ENCODE results near the gene CDH6.

- TF ChIP-seq, protein P1, sequence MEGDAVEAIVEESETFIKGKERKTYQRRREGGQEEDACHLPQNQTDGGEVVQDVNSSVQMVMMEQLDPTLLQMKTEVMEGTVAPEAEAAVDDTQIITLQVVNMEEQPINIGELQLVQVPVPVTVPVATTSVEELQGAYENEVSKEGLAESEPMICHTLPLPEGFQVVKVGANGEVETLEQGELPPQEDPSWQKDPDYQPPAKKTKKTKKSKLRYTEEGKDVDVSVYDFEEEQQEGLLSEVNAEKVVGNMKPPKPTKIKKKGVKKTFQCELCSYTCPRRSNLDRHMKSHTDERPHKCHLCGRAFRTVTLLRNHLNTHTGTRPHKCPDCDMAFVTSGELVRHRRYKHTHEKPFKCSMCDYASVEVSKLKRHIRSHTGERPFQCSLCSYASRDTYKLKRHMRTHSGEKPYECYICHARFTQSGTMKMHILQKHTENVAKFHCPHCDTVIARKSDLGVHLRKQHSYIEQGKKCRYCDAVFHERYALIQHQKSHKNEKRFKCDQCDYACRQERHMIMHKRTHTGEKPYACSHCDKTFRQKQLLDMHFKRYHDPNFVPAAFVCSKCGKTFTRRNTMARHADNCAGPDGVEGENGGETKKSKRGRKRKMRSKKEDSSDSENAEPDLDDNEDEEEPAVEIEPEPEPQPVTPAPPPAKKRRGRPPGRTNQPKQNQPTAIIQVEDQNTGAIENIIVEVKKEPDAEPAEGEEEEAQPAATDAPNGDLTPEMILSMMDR (conservative IDR thresholded peaks at IDR 0.05; ENCODE audit: low read depth in 2 of 2) = no peak
- TF ChIP-seq, protein P2, sequence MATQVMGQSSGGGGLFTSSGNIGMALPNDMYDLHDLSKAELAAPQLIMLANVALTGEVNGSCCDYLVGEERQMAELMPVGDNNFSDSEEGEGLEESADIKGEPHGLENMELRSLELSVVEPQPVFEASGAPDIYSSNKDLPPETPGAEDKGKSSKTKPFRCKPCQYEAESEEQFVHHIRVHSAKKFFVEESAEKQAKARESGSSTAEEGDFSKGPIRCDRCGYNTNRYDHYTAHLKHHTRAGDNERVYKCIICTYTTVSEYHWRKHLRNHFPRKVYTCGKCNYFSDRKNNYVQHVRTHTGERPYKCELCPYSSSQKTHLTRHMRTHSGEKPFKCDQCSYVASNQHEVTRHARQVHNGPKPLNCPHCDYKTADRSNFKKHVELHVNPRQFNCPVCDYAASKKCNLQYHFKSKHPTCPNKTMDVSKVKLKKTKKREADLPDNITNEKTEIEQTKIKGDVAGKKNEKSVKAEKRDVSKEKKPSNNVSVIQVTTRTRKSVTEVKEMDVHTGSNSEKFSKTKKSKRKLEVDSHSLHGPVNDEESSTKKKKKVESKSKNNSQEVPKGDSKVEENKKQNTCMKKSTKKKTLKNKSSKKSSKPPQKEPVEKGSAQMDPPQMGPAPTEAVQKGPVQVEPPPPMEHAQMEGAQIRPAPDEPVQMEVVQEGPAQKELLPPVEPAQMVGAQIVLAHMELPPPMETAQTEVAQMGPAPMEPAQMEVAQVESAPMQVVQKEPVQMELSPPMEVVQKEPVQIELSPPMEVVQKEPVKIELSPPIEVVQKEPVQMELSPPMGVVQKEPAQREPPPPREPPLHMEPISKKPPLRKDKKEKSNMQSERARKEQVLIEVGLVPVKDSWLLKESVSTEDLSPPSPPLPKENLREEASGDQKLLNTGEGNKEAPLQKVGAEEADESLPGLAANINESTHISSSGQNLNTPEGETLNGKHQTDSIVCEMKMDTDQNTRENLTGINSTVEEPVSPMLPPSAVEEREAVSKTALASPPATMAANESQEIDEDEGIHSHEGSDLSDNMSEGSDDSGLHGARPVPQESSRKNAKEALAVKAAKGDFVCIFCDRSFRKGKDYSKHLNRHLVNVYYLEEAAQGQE (IDR thresholded peaks at IDR 0.05; ENCODE audit: unreplicated experiment) = no peak
- TF ChIP-seq EZH2 (IDR thresholded peaks at IDR 0.05; ENCODE audit: low read depth, unreplicated experiment) (no peak), ZNF114 (CRISPR knock-in tag; IDR thresholded peaks at IDR 0.05) (no peak), JUNB (IDR thresholded peaks at IDR 0.05; ENCODE audit: unreplicated experiment) (no peak), CREB1 (CRISPR knock-in tag; IDR thresholded peaks at IDR 0.05; ENCODE audit: low read depth) (no peak), EZH2phosphoT487 (IDR thresholded peaks at IDR 0.05; ENCODE audit: unreplicated experiment) (no peak), POLR2AphosphoS5 (IDR thresholded peaks at IDR 0.05; ENCODE audit: low read depth) (no peak)
- TF ChIP-seq, protein P3, sequence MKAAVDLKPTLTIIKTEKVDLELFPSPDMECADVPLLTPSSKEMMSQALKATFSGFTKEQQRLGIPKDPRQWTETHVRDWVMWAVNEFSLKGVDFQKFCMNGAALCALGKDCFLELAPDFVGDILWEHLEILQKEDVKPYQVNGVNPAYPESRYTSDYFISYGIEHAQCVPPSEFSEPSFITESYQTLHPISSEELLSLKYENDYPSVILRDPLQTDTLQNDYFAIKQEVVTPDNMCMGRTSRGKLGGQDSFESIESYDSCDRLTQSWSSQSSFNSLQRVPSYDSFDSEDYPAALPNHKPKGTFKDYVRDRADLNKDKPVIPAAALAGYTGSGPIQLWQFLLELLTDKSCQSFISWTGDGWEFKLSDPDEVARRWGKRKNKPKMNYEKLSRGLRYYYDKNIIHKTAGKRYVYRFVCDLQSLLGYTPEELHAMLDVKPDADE (IDR thresholded peaks at IDR 0.05) = no peak
Observed at GRCh38 chr5:31247381-31247780, 53.9 kb downstream of the CDH6 start.
